Omental fat pad (tissue), 4 donors: ENCODE data around the gene PSMG4. TPM values are rescaled to one million over a fixed set of nuclear protein-coding genes. Genes with fewer than 3 reads are reported as not detected.

Source experiments
- ATAC-seq: fragments of 150-250 bp; one replicate; pipeline ENCODE4 v1.9.1; 2016; ENCODE audit warnings: mild to moderate bottlenecking, moderate library complexity; ENCODE audit not compliant: low FRiP score
- DNase-seq: peaks from one replicate; pipeline ENCODE4 v3.0.0-alpha.2; 2019; ENCODE audit warnings: low spot score
- CTCF ChIP-seq, 3 donors: fragments of 450-650 bp; IDR thresholded peaks; one replicate each; pipeline ENCODE4 v1.5.1; 2016 to 2017; ENCODE audit warnings: antibody characterized with exemption in 3 of 3, mild to moderate bottlenecking in 3 of 3, moderate library complexity in 2 of 3
- total RNA-seq, 4 donors: library from RNA; depleted of rRNA; stranded (reverse); fragments of >200 nt; gene quantifications; one replicate each; pipeline ENCODE4 v1.1.0, GENCODE V29; 2016

Gene PSMG4
- 10 to 100 TPM in 3 of 4 donors, 1 to 10 TPM in 1; 6.8 to 25.2 (median 23.3) TPM for total RNA-seq

DNA sequence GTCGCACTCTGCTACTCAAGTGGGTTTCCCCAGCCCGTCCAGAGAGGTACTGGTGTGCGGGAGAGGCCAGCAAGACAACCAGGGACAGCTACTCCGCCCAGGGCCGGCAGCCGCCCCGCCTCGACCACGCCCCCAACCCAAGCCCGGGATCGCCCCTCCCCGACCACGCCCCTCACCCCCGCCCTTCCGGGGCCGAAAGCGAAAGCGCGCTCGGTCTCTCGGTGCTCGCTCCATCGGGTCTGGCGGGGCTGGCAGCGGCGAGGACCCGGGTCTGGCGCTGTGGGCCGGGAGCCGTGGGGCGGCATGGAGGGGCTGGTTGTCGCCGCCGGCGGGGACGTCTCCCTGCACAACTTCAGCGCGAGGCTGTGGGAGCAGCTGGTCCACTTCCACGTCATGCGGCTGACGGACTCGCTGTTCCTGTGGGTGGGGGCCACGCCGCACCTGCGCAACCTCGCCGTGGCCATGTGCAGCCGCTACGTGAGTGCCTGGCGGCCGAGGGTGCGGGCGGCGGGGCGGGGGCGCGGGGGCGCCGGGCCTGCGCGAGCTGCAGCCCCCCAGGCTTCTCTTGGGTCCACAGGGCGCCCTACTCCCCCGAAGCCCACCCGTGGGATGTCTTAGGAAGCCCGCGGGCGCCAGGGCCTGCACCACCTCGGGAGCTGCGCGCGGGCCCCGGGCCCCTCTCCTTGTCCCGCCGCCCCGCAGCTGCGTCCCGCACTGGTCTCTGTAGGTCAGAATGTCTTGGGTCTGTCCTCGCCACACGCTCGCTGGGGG is at the start of gene PSMG4:
TSS of gene PSMG4 (plus strand) at position 228 of the 771 bp plus-strand sequence. CDS start at position 304, 76 bp downstream.
- DNase-seq: peak; percentile 79
- TF ChIP-seq CTCF (IDR thresholded peaks at IDR 0.05): no peak
- peak; percentile 94 for ATAC-seq

DNA sequence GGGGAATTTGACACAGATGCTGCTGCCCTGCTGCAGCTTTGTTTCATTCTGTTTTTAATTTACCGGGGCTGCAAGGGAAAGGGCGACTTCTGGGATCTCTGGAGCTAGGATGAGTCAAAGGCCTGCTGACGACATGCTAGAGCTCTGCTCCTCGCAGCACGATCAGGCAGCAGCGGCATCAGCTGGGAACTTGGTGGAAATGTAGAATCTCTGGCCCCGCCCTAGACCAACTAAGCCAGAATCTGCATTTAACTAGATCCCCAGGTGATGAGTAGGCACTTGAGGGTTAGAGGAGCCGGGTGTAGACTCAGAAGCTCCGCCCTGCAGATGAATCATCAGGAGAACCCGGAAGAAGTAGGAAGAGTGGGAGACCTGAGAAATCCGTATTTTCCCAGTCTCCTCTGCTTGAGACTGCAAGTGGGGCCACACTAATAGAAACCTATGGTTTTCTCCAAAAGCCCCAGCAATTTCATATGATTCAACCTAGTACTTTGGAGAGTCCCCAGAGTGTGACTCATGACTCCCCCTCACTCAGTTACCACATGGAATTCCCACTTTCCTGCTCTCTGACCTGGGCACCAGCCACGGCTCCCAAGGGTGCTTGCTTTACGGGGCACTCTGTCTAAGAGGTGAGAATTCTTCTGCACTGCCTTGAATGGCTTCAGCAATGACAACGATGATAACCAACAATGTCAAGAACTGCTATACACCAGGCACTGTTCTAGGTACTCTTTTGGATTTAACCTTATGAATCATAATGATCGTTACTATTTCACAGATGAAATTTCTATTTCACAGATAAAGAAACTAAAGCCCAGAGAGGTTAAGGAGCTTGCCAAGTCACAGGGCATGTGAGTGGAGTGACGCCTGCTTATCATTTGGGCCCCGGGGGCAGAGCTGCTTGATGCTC is 49.4 kb upstream of the PSMG4 start:
- TF ChIP-seq CTCF (IDR thresholded peaks at IDR 0.05): no peak
- ATAC-seq: peak; percentile 82
- DNase-seq: no peak

DNA sequence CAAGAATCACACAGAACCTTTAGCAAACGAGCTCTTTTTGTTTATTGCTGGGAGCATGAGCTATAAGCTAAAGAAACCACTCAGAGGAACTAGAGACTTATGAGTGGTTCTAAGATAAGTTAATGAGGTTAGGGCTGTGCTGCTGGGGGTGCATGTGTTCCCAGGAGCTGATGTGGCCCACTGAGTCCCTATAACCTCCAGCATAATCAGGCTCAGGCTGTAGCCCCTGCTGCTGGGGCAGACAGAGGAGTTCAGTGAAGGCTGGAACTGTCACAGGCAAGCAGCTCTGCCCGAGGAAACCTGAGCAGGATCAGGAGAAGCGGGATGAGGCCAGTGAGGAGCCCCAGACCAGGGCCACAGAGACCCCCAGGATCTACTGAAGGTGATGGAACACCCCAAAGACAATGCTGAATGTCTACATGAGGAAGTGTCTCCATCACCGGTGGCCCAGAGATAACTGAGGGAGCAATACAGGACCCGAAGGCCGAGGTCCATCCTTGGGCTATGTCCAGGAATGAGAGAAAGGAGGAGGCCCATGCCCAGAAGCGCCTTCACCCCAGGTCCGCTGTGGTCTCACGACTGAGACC is 48.6 kb upstream of the PSMG4 start:
- TF ChIP-seq CTCF (IDR thresholded peaks at IDR 0.05): no peak
- DNase-seq (no peak), ATAC-seq (no peak)

DNA sequence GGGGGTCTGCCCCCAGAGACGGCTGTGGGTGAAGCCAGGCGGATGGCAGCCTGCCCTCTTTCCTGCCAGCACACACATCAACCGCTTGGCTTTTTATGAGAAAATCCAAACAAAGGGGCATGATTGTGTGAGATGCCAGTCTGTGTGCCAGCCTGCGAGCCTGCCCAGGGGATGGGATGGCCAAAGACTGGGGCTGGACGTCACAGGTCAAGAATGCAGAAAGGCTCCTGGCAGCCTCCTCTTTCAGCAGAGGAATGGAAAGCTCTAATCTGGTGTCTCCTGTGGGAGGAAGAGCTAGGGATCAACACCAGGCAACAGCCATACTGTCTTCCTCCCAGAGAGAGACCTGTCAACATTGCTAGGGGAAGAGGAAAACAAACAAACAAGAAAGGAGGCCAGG is 47.1 kb upstream of the PSMG4 start:
- no peak for TF ChIP-seq CTCF (IDR thresholded peaks at IDR 0.05)
- DNase-seq: no peak

GRCh38 chr6:3212261-3212660 is 46.5 kb upstream of the PSMG4 start:
- TF ChIP-seq CTCF (IDR thresholded peaks at IDR 0.05): no peak
- ATAC-seq (no peak), DNase-seq (no peak)

More for the DNA sequence above, 47.1 kb upstream of the PSMG4 start:
- no peak for ATAC-seq

GRCh38 chr6:3213334-3213695 is 45.4 kb upstream of the PSMG4 start:
- no peak for ATAC-seq
- no peak for DNase-seq
- TF ChIP-seq CTCF (IDR thresholded peaks at IDR 0.05): no peak
